HepG2 (cell line): ENCODE data around the gene C2. TPM values are rescaled to one million over a fixed set of nuclear protein-coding genes. Genes with fewer than 3 reads are reported as not detected.
A peak's percentile ranks its signal among the peaks of the same experiment; 100 is the strongest.

Source experiments
- BRD4 ChIP-seq: sonication (generic); formaldehyde crosslinking; IDR thresholded peaks from 2 replicates; pipeline ENCODE4 v1.4.0; 2020; ENCODE audit warnings: missing genetic modification reagents
- DMAP1 ChIP-seq: IDR thresholded peaks from 2 replicates; pipeline ENCODE4 v1.6.1; 2016
- DMTF1 ChIP-seq: sonication (generic); formaldehyde crosslinking; IDR thresholded peaks from 2 replicates; pipeline ENCODE4 v1.4.0; 2020; ENCODE audit warnings: mild to moderate bottlenecking, missing genetic modification reagents
- KAT7 ChIP-seq: IDR thresholded peaks from 2 replicates; pipeline ENCODE4 v1.6.1; 2018; ENCODE audit warnings: borderline replicate concordance, missing compliant biosample characterization
- MAF1 ChIP-seq: sonication (generic); formaldehyde crosslinking; IDR thresholded peaks from 2 replicates; pipeline ENCODE4 v1.5.0; 2020; ENCODE audit warnings: missing genetic modification reagents, borderline replicate concordance
- MATR3 ChIP-seq: sonication (generic); formaldehyde crosslinking; IDR thresholded peaks from 2 replicates; pipeline ENCODE4 v1.4.0; 2020; ENCODE audit warnings: missing genetic modification reagents
- MYC ChIP-seq: sonication (generic); formaldehyde crosslinking; IDR thresholded peaks from 2 replicates; pipeline ENCODE4 v1.9.0; 2021; ENCODE audit warnings: missing genetic modification reagents, borderline replicate concordance
- PBX3 ChIP-seq: sonication (generic); formaldehyde crosslinking; IDR thresholded peaks from 2 replicates; pipeline ENCODE4 v1.8.1; 2023; ENCODE audit warnings: missing genetic modification reagents, inconsistent platforms, borderline replicate concordance
- SALL2 ChIP-seq: sonication (generic); formaldehyde crosslinking; IDR thresholded peaks from 2 replicates; pipeline ENCODE4 v1.8.1; 2023; ENCODE audit warnings: mild to moderate bottlenecking, missing genetic modification reagents, inconsistent platforms
- SP1 ChIP-seq, 2 experiments: fragments of 450-650 bp in 1 of 2; sonication (generic) in 1 of 2; formaldehyde crosslinking in 1 of 2; IDR thresholded peaks; 2 replicates each; pipeline versions ENCODE4 v1.4.0 to v1.6.1; 2016 to 2020; ENCODE audit warnings: missing genetic modification reagents in 1 of 2
- TCF12 ChIP-seq, 2 experiments: fragments of 450-650 bp in 1 of 2; sonication (generic) in 1 of 2; formaldehyde crosslinking in 1 of 2; IDR thresholded peaks; 2 replicates each; pipeline versions ENCODE4 v1.6.1 to v1.8.0; 2017 to 2022; ENCODE audit warnings: antibody characterized with exemption in 1 of 2, mild to moderate bottlenecking in 1 of 2, missing genetic modification reagents in 1 of 2, moderate library complexity in 1 of 2
- ZBTB20 ChIP-seq: sonication (generic); formaldehyde crosslinking; IDR thresholded peaks from 2 replicates; pipeline ENCODE4 v1.8.1; 2023; ENCODE audit warnings: missing genetic modification reagents, low read depth, mild to moderate bottlenecking, borderline replicate concordance
- ZBTB46 ChIP-seq: sonication (generic); formaldehyde crosslinking; IDR thresholded peaks from 2 replicates; pipeline ENCODE4 v1.4.0; 2020; ENCODE audit warnings: mild to moderate bottlenecking, missing genetic modification reagents, borderline replicate concordance
- ZBTB7A ChIP-seq: sonication (generic); formaldehyde crosslinking; IDR thresholded peaks from 2 replicates; pipeline ENCODE4 v1.8.0; 2022; ENCODE audit warnings: mild to moderate bottlenecking, missing genetic modification reagents
- ZNF282 ChIP-seq: fragments of 450-650 bp; IDR thresholded peaks from 2 replicates; pipeline ENCODE4 v1.6.1; 2018; ENCODE audit not compliant: partially characterized antibody
- ZNF329 ChIP-seq: sonication (generic); formaldehyde crosslinking; IDR thresholded peaks from 2 replicates; pipeline ENCODE4 v1.9.0; 2021; ENCODE audit warnings: low read depth, mild to moderate bottlenecking, missing genetic modification reagents
- ZNF451 ChIP-seq: sonication (generic); formaldehyde crosslinking; IDR thresholded peaks from 2 replicates; pipeline ENCODE4 v1.5.0; 2020; ENCODE audit warnings: mild to moderate bottlenecking, missing genetic modification reagents
- ZNF530 ChIP-seq: sonication (generic); formaldehyde crosslinking; IDR thresholded peaks from 2 replicates; pipeline ENCODE4 v1.5.0; 2020; ENCODE audit warnings: low read depth, mild to moderate bottlenecking, missing genetic modification reagents
- ZNF547 ChIP-seq: sonication (generic); formaldehyde crosslinking; IDR thresholded peaks from 2 replicates; pipeline ENCODE4 v1.5.1; 2020; ENCODE audit warnings: mild to moderate bottlenecking, missing genetic modification reagents
- ZNF800 ChIP-seq: sonication (generic); formaldehyde crosslinking; IDR thresholded peaks from 2 replicates; pipeline ENCODE4 v1.4.0; 2020; ENCODE audit warnings: missing genetic modification reagents
- ZSCAN22 ChIP-seq: sonication (generic); formaldehyde crosslinking; IDR thresholded peaks from 2 replicates; pipeline ENCODE4 v1.4.0; 2020; ENCODE audit warnings: mild to moderate bottlenecking, missing genetic modification reagents
- polyA plus RNA-seq, 8 experiments: library from polyadenylated mRNA; depleted of rRNA in 3 of 8; stranded (reverse) in 7 of 8; unstranded in 1 of 8; fragments of >200 nt; fragmentation: Illumina TruSeq in 4 of 8; extraction: Trizol in 4 of 8; gene quantifications; 2 replicates each; pipeline versions ENCODE4 v1.2.1 to v1.2.3, GENCODE V29; 2011 to 2016; ENCODE audit warnings: low read depth in 4 of 8, missing spikeins in 1 of 8, mixed read lengths in 1 of 8; ENCODE audit not compliant: insufficient read depth in 1 of 8
- total RNA-seq, 5 experiments: library from RNA; depleted of rRNA; stranded (reverse); fragments of >200 nt; fragmentation: Illumina TruSeq; extraction: Trizol; gene quantifications; 2 replicates each; pipeline ENCODE4 v1.2.3, GENCODE V29; 2016; ENCODE audit warnings: low read depth in 1 of 5

C2 gene
- total and polyA plus RNA-seq, 2 of the 13 experiments (the other 11 are each of a cell fraction or from before 2014, with no cell fraction given), result 165 to 307 TPM

GRCh38 chr6:31897612-31898382 is 29.7 kb upstream of the C2 start, which contains the start of gene EHMT2 (continued):
- no peak for TF ChIP-seq ZBTB46
- TF ChIP-seq MYC (CRISPR knock-in tag), result no peak
- TF ChIP-seq ZNF530 (CRISPR knock-in tag), result no peak
- TF ChIP-seq PBX3 (CRISPR knock-in tag), result no peak
- 0 out of 2 replicates have a peak, but pooled peaks have one; percentile 55 for TF ChIP-seq ZBTB7A (CRISPR knock-in tag)
- 0 out of 2 replicates have a peak, but pooled peaks have one; percentile 28 for TF ChIP-seq ZNF329 (CRISPR knock-in tag)
- no peak for TF ChIP-seq DMTF1 (CRISPR knock-in tag)
- no peak for TF ChIP-seq ZNF282
- TF ChIP-seq KAT7 (CRISPR knock-in tag), result no peak; the same call in 1 of the 2 replicates
- no peak for TF ChIP-seq ZSCAN22 (CRISPR knock-in tag)
- no peak for TF ChIP-seq SP1 (IDR thresholded peaks at IDR 0.05)
- TF ChIP-seq SP1 (CRISPR knock-in tag; IDR thresholded peaks at IDR 0.05), result 0 out of 2 replicates have a peak, but pooled peaks have one; percentile 25
- TF ChIP-seq MAF1, result no peak
- no peak for TF ChIP-seq TCF12 (IDR thresholded peaks at IDR 0.05)
- no peak for TF ChIP-seq TCF12 (CRISPR knock-in tag; IDR thresholded peaks at IDR 0.05)
- TF ChIP-seq DMAP1 (CRISPR knock-in tag), result no peak
- TF ChIP-seq ZBTB20, result no peak; the same call in 1 of the 2 replicates
- no peak for TF ChIP-seq MATR3 (CRISPR knock-in tag)
- TF ChIP-seq ZNF547 (CRISPR knock-in tag), result 0 out of 2 replicates have a peak, but pooled peaks have one; percentile 71
- TF ChIP-seq BRD4 (CRISPR knock-in tag), result no peak
- TF ChIP-seq ZNF800 (CRISPR knock-in tag), result 0 out of 2 replicates have a peak, but pooled peaks have one; percentile 5
- no peak for TF ChIP-seq SALL2 (CRISPR knock-in tag)
- TF ChIP-seq ZNF451, result no peak
